ENCODE data around the gene ITGAL.

- TF ChIP-seq POLR2A (IDR thresholded peaks at IDR 0.05): no peak
- no peak for TF ChIP-seq CTCF (IDR thresholded peaks at IDR 0.05)
These were observed 66.7 kb downstream of the ITGAL start for GRCh38 chr16:30539000-30539964.

All from adrenal gland (tissue), 5 donors.